RKO (cell line): Measurements from ENCODE around the gene RIPK4.
A peak's percentile ranks its signal among the peaks of the same experiment; 100 is the strongest.

ENCODE experiments used
- DNase-seq: peaks from one replicate; pipeline ENCODE4 v3.0.0-alpha.2; 2016; ENCODE audit warnings: low spot score

RIPK4 gene

DNA sequence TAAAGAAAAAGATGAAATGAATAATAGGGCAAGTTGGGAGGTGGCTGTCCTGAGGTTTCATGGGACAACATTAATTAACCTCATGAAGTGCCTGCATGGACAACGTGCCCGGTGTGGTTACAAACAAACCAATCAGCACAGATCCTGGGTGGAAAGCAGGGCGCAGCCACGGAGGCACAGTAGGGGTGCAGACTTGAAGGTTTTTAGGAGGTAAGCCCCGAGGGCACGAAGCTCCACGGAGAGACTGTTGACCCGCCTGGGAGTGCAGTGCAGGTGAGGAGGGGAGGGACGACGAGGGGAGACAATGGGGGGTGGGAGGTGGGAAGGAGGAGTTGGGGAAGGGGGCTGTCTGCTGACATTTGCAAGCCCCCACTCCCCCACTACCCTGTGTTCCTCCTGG is 2.3 kb upstream of the RIPK4 start:
- no peak for DNase-seq

DNA sequence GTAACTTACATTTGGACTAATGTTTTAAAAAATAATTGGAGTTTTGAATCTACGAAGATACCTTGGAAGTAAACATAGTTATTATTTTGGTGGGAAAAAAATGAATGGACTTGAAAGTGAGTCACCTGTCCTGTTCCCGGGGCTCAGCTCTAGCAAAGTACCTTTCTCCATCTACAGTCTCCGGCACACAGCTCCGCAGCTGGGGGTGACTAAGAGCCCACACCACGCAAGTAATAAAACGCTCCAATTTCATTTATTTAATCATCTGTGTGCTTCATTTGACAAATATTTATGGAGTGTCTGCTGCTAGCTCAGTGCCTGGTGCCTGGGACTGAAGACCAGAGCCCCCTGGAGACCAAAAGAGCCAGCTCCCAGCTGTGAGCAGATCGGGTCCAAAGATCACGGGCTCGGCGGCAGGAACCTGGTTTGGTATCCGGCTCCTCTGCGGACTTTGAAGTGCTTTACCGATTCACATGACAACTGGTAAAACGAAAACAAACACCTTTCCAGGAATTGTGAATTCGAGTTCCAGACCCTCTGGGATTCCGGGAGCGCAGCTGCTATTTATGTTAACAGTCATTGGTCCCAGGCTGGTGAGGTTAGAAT is 1.7 kb upstream of the RIPK4 start:
- DNase-seq, result peak; percentile 90

DNA sequence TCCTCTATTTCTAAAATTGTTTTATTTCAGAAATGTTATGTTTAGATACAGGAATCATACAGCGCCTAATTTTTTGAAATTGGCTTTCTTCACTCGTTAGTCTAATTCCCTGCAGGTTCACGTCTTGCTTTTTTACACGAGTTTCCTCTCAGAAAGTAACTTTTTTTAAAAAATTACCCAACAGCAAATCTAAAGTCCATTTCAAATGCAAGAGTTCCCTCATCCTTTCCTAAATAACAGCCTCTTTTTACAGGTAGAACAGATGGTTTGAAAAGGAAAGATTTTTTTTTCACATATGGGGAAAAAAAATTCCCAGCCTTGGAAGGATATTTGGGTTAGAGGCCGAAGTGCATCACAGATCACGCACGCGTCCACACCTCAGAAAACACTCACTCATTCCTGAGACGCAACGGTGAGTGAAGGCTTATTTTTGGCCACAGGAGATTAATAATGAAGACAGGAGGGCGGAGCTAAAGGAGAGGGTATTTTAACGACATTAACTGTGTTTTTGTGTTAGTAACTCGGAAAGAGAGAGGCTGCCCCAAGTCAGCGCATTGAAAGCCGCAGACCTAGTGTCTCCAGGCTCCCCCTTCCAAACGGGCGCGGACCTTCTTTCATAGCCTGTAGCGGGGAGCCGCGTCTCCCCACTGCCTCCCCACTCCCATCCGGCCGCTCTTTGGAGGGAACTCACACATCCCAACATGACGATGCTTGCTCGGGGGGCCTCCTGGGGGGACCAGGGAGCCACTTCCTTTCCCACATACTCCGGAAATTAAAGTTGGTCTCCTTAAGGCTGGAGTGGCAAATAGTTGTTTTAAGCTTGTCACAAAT is 969 bp upstream of the RIPK4 start:
- peak; percentile 20 for DNase-seq

DNA sequence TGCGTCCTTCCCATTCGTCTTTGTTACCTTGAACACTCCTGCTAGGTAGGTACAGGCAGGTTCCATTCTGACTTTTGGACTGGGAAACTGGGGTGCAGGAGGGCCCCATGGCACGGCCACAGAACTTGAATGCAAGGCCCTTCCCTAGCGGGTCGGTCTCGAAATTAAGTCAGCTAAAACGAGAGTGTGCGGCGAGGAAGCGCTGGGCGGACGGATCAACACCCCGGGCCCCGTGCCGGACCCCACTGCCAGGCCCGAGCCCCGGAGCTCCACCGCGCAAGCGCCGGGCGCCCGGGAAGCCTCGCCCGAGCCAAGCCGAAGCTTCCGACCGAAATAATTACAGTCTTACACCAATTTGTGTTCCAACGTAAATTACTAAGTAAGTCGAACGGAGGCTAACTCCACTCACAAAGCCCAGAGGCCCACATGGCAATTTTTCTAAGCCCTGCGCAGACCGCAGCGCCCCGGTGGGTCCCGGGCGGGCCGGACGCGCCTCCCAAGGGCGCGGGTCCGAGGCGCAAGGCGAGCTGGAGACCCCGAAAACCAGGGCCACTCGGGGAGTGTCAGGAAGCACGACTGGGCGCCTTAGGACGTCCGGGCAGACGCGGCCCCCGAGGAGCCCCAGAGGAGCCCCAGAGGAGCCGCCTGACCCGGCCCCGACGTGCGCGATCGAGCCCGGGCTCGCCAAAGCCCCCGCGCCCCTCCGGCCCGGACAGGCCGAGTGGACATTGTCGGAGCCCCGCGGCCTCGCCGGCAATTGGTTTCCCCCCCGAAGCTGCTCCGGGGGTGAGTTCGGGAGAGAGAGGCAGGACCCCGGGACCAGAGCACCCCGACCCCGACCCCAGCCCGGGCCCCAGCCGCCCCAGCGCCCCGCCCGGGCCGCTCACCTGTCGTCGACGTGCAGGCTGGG is 624 bp downstream of the RIPK4 start:
- DNase-seq, result no peak

DNA sequence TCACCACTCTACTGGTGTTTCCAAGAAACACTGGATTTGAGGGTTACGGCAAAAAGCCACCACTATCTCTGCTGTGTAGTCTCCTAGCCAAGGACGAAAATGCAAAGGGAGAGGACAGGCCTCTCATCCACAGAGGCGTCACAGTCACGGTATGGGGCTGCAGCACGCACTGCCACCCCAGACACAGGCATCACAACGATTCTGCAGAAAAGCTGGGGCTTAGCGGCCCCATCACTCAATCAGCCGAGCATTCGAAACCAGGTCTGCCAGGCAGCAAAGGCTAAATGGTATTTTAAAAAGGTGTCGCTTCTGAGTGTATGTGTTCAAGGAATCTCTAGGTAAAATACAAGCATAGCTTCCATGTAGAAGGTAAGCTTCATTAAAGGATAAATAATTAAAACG is 1.4 kb downstream of the RIPK4 start:
- DNase-seq, result no peak

DNA sequence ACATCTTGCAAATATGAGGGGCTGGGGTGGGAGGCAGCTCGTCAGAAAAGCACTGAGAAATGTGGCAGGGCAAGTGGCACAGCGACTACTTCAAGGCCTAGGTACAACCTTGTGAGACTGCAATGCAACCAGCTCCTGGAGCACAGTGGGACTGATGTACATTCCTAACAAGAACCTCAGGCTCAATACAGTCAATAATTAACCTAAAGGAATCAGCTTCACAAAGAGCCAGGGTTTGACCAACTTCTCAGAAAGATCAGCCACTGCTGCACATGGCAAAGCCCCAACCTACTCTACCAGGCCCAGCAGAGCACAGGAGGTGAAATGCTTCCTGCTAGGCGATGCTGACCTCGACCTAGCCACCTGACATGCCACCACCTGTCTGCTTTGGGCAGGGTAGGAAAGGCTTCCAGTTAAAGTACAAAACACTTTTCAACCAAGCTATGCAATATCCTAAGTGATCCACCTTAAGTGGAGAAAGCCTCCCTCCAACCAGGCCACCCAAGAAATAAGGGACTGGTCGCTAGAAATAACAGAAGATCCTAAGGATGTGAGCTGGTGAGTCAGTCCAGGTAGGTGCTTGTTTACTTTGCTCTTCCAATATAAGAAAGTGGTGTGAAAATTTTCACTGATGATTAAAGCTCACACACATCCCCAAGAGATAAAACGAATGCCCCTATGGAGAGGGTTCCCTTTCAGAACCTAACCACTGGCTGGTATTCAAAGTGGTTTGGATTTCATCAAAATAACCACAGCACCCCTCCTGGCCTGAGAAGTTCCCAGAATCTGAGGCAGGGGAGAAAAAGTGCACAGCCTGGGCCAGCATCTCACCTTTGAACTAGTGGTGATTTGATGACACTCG is 2.1 kb downstream of the RIPK4 start:
- DNase-seq, result no peak

DNA sequence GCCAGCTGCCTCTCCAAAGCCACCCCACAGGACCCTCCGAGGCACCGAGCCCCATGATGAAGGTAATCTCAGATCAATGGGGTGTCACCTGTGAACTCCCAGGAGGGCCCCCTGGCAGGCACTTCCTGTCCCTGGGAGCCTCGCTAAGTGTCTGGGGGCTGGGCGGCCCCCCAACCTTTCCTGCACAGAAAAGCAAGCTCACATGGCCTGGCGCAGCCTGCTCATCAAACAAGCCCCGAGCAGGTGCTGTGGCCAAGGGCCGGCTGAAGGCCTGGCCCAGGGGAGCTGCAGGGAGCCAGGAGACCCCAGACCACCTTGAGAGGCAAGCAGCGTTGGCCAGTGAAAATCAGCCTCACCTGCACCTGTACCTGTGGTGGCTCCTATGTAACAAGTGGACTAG is 2.9 kb downstream of the RIPK4 start:
- DNase-seq, result no peak

DNA sequence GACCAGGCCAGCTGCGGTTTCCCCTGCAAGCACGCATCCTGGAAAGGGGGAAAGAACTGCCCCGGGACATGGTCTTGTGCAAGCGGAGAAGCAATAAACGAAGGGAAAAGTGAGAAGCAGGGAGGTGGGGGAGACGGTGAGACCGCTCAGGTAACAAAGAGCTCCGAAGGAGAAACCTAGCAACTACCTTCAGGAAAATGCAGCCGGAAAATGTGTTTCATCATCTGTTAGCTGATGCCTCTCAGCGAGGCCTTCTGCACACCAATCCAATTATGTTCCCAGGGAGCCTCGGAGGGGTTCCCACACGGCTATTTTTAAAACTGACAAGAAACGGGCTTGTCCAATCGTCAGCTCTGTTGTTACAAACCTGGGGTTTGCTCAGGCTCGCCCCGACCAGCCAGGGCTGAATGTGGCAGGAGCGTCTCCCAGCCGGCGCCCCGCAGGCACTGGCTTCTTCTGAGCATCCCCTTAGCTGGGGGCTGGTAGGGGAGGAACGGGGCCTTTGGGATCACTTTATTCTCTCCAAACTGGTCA is 3.4 kb downstream of the RIPK4 start:
- DNase-seq, result no peak

DNA sequence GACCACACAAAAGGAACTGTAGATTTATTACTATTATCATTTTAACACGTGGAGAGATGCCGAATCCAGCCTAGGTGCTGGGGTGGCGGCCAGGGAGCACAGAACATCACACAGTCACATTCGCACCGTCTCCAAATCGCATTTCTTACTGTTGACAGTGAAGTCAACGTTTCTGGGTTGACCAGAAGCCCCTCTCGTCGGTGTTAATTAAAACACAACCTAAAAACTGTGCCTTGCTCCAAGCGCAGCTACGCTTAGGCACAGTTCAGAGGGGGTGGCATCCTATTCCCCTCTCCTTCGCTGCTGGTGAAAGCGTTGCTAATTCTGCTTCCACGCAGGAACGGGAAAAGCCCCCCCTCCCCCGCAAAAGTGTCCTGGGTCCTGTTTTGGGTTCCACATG is 4.1 kb downstream of the RIPK4 start:
- no peak for DNase-seq

DNA sequence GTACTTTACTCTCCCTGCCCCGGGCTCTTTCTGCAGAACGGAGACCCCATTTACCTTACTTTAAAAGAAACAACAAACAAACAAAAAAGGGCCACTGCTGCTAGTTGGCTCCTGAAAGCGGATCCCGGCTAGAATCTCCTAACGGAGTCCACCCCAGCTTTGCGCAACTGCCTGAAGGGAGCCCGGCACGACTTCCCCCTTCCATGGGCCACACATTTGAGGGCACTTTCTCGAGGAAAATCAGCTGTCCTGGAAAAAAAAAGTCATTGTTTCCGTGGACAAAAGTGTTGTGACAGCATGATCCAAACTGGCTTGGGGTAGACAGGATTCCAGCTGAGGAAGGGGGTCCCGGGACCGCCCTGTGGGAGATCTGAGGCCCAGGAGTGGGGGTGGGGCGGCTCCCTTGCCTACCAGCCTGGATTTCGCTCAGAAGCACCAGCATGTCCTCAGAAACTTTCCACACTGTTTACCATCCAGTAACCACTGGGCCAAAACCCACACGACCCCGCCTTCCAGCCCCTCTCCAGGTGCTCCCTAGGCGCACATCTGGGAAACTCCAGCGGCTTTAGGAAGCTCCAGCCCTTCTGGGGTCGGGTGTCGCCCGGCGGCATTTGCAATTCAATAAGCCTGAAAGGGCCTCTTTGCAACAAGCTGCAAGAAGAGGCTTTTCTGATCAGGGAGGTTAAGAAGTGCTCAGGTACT is 4.8 kb downstream of the RIPK4 start:
- no peak for DNase-seq

DNA sequence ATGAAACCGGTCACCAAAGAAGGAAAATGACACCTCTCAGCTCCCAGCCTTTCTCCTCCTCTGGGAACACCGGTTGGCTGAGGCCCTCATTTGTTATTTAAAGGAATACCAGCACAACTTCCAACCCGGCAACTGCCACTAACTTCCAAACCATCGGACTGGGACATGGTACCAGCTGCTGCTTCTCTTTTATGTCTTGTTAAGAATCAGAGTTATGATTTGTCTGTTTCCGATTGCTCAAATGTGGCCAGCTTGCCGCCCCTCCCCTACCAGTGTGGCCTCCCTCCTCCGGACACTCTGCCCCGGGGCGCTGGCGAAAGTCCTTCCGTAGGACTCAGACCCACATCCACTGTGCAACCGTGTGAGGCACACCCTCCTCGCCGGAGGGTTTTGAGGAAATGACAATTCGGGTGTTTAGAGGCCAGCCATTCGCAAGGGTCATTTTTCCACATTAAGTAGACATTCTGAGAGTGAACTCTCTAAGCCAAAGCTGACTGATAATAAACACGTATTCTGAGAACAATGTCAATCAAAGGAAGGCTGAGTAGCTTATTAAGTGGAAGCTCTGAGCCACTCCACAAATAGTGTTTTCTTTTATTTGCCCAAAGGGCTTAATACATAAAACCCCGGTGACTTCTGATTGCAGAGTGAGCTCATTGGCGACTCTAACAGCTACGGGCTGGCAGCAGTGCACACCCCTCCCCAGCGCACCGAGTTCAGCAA is 5.5 kb downstream of the RIPK4 start:
- no peak for DNase-seq

DNA sequence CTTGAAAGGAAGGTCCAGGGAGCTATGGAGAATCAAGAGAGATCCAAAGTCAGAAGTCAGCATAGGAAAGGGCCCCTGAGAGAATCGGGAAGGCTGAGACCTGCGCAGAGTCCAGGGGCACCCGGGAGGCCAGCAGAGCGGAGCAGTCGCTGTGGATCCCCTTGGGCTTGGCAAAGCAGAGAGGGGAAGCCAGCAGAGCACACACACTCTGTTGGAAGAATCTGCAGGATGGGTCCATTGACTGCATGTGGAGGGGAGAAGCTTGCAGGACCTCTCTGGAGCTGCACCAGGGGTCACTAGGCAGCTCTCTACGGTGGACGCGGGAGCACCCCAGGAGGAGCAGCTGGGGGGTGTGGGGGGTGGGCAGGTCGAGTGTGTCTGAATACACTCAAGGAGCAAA is 6.4 kb downstream of the RIPK4 start:
- no peak for DNase-seq

DNA sequence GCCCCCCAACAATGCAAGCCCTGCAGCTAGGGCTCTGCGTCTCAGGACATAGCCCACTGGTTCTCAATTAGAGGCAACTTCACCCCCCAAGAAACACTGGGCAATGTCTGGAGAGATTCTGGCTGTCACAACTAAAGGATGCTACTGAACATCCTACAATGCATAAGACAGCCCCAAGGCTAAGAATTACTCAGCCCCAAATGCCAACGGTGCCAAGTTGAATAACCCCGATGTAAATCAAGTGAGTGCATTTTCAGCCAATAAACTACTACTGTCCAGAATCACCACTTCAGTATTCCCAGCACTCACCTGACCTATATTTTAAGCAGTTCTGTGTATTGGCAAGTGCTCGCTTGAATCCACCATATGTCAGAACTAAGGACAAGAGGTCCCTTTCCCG is 6.9 kb downstream of the RIPK4 start:
- no peak for DNase-seq

DNA sequence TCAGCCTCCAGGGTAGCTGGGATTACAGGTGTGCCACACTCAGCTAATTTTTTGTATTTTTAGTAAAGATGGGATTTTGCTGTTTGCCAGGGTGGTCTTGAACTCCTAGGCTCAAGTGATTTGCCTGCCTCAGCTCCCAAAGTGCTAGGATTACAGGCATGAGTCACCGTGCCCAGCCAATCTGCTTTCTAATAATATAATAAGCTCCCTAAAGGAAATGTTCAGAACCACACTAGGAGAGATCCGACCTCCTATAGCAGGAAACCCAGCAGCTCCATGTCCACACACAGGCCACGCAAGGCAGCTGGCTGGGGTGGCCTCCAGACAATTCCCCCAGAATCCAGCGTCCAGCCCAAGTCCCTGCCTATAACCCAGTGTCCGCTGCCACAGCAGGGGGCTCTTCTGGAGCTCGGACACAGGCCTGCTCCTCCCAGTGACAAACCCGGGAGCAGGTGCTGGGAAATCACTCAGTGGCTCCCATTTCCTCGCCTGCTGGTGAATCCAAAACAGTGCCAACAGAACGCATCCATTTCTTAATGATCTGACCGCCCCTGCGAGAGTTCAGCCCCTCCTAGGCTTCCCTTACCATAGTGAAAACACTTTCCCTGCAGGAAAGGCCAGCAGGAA is 7.5 kb downstream of the RIPK4 start:
- DNase-seq, result no peak

DNA sequence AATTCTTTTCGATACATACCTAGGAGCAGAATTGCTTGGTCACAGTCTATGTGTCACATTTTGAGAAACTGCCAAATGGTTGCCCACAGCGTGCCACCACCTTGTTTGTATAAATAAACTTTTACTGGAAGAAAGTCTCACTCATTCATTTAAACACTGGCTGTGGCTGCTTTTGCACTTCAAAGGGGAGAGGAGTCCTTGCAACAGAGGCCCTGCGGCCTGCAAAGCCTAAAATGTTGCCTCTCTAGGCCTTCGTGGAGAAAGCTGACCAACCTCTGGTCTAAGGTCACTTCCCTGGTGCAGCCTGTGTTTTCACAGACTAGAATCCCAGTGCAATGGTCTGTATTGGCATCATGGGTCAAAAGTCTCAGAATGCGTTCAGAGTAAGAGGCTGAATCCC is 8.3 kb downstream of the RIPK4 start:
- no peak for DNase-seq

DNA sequence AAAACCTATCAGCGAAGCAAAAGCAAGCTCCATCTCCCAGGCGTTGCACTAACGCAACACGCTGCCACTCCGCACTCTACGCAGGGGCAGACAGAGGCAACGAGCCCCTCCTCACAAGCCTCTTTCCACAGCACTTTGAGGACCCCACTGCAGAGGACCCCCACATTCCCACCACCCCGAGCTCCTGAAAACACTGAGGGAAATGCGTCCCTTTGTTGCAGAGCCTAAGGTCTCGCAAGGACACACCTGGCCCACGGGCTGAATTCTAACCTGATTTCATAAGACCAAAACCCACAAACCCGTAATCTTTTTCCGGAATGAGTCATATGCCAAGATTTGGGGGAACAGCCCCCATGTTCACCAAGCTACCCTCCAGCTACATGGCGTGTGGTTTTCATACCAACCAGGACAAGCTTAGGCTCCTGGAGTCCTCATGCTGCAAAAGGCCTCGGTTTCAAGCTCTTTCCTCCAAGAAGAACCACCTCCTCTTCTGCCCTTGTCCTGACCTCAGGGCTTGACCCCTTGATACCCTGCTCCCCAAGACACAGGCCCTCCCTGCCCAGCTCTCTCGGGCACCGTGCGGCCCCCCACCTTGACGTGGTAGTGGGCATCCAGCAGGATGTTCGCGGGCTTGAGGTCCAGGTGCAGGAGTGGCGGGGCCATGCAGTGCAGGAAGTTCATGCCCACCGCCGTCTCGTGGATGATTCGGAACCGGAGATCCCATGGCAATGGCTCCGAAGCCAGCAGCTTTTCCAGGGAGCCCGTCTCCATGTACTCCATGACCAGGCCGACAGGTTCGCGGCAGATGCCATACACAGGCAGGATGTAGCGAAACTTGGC is 10.7 kb downstream of the RIPK4 start:
- no peak for DNase-seq

DNA sequence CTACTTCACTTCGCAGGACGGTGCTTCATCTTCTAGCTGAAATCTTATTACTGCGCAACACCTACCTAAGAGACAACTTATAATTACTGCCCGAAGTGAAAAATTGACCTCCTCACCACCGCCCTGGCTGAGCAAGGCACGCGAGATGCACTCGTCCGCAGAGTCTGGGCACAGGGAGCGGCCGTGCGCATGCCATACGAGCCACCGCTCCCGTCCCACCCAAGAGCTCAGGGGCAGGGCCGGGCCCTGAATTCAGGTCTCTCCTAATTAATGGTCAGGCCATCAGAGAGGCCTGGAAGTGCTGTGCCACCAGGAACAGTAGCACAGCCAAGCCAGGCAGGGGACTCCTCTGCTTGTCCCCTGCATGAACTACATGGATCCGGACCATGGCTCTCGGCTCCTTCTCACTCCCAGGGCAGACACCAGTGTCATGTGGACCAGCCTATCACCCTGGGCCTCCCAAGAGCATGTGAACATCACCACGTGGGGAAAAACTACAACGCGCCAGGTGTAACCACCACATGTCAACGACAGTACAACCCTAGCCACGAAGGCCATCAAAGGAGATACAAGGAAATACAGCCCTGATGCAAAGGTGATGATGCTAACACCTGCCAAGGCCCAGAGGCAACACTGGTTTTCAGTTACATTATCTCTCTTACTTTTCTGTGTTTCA is 11.5 kb downstream of the RIPK4 start:
- no peak for DNase-seq

DNA sequence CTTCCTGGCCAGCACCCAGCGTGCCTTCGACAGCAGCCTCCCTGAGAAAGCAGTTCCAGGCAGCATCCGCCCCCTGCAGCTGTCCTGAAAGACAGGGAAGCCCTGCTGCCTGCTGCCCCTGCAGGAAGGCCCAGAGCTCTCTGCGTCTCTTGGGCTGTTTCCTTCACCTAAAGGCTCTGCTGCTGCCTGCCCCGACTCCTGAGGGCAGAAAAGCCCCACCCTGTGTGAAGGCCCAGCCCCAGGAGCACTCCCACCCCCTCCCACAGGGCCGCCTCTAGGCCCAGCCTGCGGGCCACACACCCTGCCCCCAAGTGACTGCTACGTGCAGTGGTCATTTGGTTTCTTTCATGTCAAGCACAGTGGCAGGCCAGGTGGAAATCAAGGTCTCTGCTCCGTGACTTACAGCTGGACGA is 12.4 kb downstream of the RIPK4 start:
- no peak for DNase-seq
